Skeletal muscle cell (primary cell): Measurements from ENCODE around the gene PAK6.

Source experiments
- DNase-seq: peaks from one replicate; pipeline ENCODE4 v3.0.0-alpha.2; 2010; ENCODE audit warnings: low read depth
- H3K4me3 ChIP-seq: 2 replicates; pipeline ENCODE4 v1.5.1; 2011; ENCODE audit warnings: low read depth, mild to moderate bottlenecking, control low read depth, low read length, moderate library complexity

PAK6 gene

DNA sequence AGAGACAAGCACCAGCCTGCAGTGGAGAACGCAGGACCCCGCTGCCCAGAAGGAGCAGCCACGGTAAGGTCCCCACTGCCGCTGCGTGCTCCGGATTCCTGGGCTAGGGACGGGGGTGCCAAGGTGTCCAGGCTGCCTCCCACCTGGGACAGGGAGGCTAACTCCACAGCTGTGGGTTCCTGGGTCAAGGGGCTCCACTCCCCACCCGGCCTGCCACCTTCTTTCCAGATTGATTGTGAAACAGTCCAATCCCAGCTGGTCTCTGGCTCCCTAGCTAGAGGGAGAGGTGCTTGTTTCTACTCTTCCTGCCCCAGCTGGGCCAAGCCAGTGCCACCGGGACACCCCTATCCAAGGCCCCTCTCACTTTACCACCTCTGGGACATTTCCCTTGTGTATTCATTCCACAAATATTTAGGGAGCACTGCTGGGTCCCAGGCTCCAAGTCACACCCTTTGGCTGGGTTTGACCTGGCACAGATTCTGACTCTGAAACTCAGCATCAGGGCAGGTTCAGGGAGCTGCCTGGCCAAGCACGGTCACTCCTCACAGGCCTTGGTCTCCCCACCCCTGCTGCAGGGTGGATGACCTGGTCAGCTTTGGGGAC, 1.9 kb downstream of the PAK6 start:
- no peak for DNase-seq
- H3K4me3 ChIP-seq, result no peak overlapping the region

DNA sequence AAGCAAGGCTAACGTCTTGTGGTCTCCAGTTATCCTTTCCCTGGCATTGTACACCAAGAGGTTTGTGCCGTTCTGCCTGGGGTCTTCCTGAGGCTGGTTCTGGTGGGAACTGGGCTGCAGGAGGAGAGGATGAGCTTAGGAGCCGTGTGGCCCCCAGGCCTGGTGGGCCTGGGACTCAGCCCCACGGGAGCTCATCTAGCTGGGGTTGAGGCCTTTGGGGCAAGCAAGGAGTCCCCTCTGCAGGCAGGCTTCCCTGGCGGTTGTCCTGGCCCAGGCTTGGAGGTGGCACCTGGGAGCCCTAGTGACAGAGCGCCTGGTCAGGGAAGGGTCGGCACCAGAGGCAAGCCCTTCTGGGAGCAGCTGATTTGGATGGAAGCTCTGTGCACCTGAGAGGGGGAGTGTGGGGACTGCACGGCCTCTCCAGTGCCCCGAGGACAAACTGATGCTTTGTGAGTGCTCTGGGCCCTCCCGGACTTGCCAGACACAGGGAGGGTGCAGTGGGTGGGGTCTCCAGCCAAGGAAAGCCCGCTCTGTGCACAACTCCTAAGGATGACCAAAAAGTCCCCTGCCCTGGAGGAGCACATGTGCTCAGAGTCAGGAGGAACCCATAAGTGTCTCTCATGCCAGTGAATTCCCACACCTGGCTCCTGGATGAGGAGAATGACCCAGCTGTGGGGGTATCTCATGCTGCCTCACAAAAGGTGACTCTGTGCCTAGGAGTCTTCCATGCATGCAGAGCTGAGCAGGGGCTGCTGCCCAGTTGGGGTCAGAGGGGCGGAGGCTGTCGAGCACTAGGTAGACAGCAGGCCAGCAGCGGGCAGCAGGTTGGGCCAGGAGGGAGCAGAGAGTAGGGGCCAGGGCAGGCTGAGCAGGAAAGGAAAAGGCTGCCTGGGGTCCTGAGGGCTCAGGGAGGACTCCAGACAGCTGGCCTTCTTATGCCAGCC, 2.7 kb downstream of the PAK6 start:
- no peak overlapping the region for H3K4me3 ChIP-seq
- no peak for DNase-seq

DNA sequence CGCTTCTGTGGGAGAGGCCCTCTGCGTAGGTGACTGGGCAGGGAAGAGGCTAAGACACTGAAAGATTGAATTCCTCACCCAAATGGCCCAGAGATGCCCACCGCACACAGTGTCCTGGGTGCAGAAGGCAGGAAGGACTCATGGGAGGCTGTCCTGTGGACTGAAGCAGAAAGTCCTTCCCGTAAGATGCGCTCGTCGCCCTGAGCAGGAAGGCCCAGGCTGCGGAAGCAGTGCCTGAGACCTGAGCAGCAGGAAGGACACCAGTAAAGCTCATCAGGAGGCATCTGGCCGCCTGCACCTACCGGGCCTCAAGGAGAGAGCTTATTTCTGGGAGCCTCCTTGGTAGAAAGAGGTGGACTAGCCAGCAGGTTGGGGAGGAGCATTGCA, 3.3 kb downstream of the PAK6 start:
- H3K4me3 ChIP-seq, result no peak overlapping the region

DNA sequence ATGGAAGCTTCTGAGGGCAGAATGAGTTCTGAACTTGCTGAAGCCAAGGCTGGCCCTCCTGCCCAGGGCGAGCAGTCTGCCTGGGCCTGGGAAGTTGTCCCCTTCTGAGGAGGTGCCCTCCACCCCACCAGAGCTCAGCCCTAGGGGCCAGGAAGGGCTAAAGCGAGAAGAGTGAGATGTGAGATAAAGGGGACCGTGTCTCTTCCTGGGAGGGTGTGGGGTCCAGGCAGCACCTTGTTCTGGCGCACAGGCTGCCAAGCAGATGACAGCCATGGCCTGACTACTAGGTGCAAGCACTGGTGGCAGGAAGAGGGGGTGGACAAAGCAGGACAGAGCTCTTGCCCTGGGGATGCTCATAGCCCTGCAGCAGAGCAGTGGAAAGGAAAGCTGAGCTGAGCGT, 3.7 kb downstream of the PAK6 start:
- no peak overlapping the region for H3K4me3 ChIP-seq
- no peak for DNase-seq

More for the DNA sequence above, 3.3 kb downstream of the PAK6 start:
- DNase-seq, result no peak

DNA sequence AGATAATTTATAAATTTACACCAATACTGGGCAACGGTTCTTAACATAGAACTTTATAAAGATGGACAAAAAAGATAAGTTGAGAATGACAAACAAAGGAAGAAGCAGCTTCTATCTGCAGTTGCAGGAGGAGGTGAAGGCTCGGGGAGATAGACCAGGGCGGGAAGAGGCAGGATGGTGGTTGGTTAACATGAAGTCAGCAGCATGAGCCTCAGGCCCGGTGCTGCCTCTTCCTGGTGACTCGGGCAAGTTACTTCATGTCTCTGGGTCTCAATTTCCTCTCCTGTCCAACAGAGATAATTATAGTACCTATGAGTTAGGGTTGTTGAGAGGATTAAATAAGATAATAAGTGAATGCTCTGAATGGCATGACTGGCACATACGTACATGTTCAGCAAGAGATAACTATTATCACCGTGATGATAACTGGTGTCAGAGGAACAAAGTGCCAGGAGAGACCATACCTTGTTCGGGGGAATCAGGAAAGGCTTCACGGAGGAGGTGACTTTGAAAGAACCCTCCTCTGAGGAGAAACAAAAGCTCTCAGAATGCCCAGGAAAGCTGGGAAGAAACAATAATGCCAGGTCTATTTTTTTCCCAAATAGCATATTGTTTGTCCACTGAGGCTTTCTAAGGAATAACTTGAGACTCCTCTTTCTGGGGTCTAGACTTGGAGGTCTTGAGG, 4.4 kb downstream of the PAK6 start:
- no peak overlapping the region for H3K4me3 ChIP-seq
- DNase-seq, result no peak

DNA sequence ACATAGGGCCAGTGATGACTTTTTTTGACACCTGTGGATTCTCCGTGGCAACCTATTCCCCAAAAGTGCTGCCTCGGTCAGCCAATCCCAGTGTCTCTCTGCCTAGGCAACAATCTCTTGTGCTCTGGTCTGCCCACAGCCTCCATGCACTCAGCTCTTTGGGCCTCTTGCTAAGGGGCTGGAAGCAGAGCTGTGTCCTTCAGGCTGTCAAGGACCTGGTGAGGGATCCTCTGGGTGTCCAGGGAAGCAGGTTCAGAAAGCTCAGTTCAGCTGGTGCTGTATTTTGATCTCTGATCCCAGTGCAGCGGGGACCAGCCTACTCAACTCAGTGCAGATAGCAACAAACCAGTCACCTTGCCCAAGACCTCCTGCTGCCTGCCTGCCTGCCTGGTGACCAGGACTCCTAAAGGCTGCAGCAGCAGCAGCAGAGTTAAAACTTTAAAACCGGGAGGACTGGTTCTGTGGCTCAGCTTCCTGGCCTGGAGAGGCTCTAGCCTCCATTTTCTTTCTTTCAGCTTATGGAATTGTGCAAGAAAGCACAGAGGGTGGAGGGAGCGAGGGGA, 6.2 kb downstream of the PAK6 start:
- no peak for DNase-seq
- no peak overlapping the region for H3K4me3 ChIP-seq

DNA sequence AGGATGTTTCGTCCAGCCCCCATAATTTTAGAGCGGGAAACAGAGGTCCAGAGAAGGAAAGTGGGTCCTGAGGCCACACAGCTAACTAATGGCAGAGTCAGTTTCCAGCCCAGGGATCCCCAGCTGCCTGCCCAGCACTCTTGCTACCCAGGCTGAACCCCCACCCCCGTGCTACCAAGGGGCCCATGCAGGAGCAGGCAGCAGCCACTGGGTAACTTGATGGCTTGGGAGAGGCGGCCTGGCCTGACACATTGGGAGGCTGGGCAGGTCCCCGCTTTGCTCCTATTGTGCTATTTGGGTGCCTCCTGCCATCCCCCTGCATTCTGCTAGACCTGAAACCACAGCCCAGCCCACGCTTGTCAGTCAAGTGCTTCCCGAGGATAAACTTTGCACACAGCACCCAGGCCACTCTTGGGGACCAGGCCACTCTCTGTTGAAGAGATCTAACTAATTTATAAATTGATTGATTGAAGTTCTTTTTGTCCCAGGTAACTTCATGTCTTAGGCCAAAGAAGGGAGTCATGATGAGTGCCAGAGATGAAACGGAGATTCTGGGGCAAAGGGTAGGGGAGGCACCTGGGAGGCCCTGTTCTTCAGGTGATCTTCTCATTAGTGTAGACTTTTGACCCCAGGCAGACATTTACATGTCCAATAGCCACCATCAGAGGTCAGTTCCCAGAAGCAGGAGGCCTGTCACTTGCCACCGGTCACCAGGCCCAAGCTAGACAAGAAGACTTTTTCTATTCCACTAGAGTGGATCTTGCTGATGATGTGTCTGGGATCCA, 7.0 kb downstream of the PAK6 start:
- no peak for DNase-seq
- H3K4me3 ChIP-seq, result no peak overlapping the region

DNA sequence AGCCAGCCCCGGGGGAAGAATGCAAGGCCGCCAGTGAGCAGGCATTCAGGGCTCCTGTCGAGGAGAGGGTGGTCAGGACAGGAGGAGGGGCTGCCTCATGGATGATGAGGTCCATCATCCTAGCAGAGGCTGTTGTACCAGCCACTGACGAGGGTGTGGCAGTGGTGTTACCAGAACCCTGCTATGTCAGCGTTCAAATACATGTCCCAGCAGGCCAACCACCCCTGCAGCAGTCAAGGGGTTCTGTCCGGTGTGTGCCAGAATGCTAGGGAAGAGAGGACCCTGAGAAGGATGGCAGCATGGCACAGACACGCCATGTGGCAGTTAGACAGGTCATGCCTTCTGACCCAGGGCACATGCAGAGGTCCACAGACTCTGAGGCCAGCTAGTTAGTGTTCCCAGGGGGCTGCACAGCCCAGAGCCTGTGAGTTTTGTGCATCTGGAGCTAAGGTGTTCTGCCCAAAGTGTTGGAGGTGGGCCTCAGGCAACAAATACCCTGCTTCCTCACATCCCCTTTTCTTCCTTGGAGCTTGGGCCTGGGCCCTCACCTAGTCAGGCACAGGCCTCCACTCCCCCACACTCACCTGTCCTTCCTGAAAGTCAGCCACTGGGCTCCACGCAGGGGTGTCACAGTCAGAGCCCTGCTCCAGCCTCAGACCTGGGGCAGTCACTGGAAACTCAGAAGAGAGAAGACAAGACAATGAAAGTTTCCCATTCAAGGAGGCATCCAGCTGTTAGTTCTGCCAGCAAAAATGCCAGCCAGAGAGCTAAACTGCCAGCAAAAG, 7.8 kb downstream of the PAK6 start:
- DNase-seq, result no peak
- no peak overlapping the region for H3K4me3 ChIP-seq

DNA sequence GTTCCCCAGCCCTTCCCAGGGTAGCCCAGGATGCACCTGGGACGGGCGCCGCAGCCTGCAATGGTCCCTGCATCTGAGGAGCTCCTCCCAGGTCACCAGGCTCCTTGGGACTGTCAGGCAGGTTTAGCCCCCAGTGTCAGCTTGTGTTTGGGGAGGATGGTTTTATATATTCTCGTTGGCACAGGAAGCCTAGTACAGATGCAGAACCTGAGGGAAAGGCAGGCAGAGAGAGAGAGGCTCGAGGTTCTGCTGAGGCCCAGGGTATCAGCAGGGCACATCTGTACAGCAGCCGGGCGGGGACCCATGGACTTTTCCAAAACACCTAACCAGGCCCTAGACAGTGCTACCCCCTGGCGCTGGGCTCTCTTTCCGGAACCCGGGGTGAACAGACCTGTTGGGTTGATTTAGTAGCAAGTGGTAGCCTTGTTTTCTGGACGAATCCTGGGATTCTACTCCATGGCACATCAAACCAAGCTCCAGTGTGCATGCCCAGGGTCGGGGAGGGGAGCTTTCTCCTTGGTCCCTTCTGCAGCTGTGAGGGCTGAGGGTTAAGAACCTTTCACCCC, 8.6 kb downstream of the PAK6 start:
- DNase-seq, result no peak
- H3K4me3 ChIP-seq, result no peak overlapping the region

DNA sequence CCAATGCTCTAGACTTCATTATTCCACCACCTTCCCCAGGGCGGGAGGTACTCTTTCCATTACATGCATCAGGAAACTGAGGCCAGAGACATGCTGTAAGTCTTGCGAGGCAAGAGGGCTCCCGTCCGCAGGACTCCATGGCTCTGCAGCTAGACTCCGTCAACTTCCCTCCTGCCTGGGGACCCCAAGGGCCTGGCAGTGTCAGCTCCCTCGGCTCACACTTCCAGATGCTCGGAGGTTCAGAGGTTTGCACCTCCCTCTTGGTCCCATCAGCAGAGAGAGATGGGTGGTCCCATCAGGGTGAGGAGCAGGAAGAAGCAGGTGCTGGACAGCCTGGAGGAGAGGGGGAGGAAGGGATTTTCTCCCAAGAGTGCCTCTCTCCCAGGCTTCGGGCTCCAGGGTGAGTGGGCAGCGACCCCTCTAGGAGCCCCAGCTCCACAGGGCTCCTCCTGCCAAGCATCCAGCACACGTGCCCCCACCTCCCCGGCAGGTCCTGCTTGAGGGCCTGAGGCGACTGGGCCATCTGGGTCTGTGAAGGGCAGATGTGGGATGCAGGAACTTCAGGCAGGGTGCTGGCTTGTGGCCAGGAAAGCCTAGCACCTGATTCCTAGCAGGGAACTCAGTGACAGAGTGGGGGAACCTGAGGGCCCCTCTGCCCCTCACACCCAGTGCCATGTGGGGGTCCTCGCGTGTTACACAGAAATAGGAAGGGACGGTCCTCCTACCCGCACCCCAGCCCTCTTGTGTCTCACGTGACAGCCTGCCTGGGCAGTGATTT, 9.3 kb downstream of the PAK6 start:
- no peak for DNase-seq
- no peak overlapping the region for H3K4me3 ChIP-seq

DNA sequence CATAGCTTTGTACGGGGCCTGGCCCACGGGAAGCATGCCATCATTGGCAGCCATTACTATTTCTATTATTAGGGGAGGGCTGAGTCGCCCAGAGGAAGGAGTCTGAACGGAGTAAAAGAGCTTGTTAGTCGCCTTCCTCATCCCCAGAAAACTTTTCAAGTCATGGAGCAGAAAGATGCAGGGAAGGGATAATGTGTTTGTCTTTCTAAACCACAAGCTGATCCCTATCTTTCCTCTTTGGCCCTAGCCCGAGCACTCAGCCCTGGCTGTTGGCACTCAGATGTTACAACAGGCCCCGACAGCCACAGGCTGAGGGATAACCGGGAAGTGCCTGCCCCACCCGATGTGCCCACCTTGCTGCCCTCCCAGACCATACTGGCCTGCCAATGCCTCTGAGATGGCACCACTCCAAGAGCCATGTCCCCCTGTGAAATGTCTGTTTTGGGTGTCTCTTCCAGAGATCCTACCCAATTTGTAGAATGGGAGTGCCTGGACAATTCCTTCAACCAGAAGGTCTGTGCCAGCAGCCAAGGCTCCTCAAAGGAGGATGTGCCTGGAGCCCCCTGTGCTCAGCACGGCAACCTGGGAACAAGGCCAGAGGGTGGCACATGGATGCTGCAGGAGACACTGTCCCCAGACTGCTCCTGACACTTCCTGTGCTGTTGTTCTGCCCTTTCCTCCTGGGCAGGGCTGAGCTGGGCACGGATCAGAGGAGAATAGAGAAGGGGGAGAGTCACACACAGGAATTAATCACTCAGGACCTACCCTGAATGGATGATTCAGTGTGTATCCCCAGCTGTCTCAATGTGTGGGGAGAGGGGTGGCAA, 10.8 kb downstream of the PAK6 start:
- H3K4me3 ChIP-seq, result no peak overlapping the region
- no peak for DNase-seq

DNA sequence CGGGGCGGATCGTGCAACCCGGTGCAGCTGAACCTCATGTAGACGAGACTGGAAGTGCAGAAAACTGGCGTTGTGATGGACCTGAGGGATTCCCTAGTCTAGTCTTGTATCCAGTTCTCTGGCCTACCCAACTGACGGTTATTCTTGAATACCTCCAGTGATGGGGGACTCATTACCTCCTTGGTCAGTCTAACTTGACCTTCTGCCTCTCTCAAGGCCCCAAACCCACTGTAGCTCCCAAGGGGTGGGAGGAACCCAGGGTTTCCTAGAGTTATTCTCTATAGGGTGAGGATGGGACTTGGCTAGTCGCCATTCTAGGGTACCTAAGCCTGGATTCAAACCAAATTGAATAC, 11.4 kb downstream of the PAK6 start:
- no peak overlapping the region for H3K4me3 ChIP-seq
- no peak for DNase-seq

DNA sequence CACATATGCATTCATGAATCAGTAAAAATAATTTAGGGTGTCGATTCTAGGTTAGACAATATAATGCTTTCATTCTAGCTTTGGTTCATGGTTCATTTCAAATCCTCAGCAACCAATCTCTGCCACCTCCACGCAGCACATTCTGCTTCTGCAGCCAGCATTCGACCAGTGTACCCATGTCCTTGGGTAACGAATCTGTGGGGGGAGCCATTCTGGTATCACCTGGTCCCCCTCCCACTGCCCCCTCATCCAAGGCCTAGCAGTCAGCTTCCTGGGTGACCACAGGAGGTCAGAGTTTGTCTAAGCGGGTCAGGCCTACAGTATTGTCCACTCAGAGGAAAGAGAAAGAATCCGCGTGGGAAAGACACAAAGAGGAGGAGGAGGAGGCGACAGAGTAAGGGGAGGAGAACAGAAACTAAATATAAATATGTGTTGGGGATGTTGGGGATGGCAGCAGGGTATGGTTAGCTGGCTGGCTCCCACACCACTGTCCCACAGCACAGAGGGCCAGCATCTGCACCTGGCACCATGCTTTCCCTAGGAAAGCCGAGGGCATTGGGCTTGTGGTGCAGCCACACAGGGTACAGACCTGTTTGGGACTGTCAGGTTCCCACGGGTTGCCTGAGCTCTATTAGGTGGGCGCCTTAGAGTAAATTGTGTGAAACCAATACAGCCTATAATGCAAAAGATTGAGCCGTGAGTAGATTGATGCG, 12.1 kb downstream of the PAK6 start:
- DNase-seq, result no peak
- no peak overlapping the region for H3K4me3 ChIP-seq

DNA sequence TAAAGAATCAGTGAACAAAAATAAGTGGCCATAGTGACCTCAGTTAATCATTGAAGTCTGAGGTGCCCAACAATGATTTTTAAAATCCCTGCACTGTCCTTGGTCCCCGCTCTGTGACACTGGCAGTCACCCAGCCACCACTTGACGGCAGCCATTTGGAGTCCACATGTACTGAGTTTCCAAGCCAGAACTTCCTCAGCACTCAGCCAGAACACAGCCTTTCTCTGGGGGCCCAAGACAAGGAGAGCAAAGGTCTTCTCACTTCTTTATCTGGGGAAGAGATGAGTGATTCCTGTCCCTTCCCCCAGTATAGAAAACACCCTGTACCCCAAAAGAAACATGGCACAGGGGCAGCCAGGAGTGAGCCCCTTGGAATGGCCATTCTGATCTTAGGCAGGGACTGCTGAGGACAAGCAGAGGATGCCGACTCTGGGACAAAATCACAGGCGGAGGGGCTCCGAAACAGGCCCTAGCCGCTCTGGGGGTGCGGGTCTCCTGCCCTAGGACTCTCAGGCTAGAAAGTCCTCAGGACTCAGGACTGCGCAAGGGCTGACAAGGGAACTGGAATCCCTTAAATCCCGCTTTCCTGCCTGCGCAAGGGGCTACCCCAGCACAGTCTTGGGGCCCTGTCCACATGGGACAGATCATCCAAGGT, 12.8 kb downstream of the PAK6 start:
- H3K4me3 ChIP-seq, result no peak overlapping the region
- DNase-seq, result no peak

DNA sequence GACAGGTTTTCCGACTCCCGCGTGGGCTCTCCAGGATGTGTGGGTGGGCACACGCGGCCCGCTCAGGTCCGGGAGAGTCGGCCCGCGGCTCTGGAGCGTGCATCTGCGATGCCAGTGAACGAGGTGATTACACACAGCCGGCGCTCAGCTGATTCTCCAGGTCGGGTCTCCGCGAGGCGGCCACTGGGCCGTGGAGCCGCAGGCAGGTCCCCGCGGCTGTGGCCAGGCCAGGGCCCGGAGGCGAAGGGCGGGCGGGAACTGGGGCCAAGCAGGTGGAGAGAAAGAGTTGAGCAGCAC, 13.2 kb downstream of the PAK6 start:
- no peak for DNase-seq
- H3K4me3 ChIP-seq, result no peak overlapping the region
